ENCODE measurements around the gene EPC1. TPM values are rescaled to one million over a fixed set of nuclear protein-coding genes. Genes with fewer than 3 reads are reported as not detected.

Gene EPC1, protein sequence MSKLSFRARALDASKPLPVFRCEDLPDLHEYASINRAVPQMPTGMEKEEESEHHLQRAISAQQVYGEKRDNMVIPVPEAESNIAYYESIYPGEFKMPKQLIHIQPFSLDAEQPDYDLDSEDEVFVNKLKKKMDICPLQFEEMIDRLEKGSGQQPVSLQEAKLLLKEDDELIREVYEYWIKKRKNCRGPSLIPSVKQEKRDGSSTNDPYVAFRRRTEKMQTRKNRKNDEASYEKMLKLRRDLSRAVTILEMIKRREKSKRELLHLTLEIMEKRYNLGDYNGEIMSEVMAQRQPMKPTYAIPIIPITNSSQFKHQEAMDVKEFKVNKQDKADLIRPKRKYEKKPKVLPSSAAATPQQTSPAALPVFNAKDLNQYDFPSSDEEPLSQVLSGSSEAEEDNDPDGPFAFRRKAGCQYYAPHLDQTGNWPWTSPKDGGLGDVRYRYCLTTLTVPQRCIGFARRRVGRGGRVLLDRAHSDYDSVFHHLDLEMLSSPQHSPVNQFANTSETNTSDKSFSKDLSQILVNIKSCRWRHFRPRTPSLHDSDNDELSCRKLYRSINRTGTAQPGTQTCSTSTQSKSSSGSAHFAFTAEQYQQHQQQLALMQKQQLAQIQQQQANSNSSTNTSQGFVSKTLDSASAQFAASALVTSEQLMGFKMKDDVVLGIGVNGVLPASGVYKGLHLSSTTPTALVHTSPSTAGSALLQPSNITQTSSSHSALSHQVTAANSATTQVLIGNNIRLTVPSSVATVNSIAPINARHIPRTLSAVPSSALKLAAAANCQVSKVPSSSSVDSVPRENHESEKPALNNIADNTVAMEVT
- total RNA-seq: 11.3 and 11.7 TPM in 2 replicates

DNA sequence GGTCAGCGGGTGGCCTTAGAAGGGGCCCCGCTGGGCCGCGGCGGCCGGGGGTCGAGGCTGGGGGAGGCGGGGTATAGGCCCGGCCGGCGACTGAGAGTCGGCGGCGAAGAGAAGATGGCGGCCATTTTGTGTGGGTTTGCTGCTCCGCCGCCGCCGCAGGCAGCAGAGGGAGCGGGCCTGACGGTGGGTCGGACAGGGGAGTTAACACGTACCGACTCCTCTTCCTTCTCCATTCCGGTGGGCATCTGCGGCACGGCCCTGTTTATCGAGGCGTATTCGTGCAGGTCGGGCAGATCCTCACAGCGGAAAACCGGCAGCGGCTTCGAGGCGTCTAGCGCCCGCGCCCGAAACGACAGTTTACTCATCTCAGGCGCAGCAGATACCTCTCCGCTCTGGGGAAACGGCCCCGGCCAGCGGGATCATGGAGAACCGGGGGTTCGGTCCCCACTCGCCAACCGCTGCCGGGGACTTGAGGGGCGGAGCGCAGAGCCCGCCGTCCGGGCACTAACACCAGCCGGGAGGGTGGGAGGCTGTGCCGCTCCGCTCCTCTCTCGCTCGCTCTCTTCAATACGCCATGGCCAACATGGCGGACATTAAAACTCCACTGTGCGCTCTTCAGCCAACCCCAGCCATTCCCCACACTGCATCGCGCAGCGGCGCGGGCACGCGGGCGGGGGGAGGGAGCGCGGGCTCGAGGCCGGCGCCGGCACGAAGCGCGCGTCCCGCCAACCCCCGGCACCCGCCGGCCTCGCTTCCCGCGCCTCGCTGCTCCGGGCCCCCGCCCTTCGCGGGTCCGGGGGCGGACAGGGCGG is at the start of gene EPC1:
EPC1 (minus strand) TSS at position 608 of the 812 bp plus-strand sequence; CDS start at position 365, 243 bp downstream.

Other genes with a start within 250 kb of the EPC1 start
- gene CCDC7, start 99.0 kb upstream of the EPC1 start, total RNA-seq: 15.1 and 37.2 TPM in 2 replicates